Memory B cell (primary cell): ENCODE results near the gene ACTA2.

Experiments
- ATAC-seq: fragments of 150-1000 bp; cut with Tn5 transposase; 2 replicates; pipeline ENCODE4 v1.10.0; 2021; ENCODE audit warnings: low read depth, mild to moderate bottlenecking, moderate library complexity
- DNase-seq, 2 donors: peaks; one replicate each; pipeline ENCODE4 v3.0.0; 2022; ENCODE audit warnings: low spot score in 2 of 2
- H3K27ac Mint-ChIP-seq: one replicate; pipeline ENCODE4 v1.8.0; 2022; ENCODE audit warnings: mild to moderate bottlenecking, moderate library complexity, mixed read lengths
- H3K27me3 Mint-ChIP-seq: one replicate; pipeline ENCODE4 v1.8.0; 2022; ENCODE audit warnings: mixed read lengths
- H3K36me3 Mint-ChIP-seq: one replicate; pipeline ENCODE4 v1.8.0; 2022; ENCODE audit warnings: mild to moderate bottlenecking, mixed read lengths
- H3K4me1 Mint-ChIP-seq: one replicate; pipeline ENCODE4 v1.8.0; 2022; ENCODE audit warnings: mixed read lengths
- H3K4me3 Mint-ChIP-seq: one replicate; pipeline ENCODE4 v1.8.0; 2022; ENCODE audit warnings: mild to moderate bottlenecking, moderate library complexity, mixed read lengths
- H3K9me3 Mint-ChIP-seq: one replicate; pipeline ENCODE4 v1.8.0; 2022; ENCODE audit warnings: mixed read lengths

The ACTA2 gene

GRCh38 chr10:88896372-88896993 lies 56.1 kb downstream of the ACTA2 start:
- Mint-ChIP-seq H3K36me3 (peaks cover 13% of the 10 kb centered on the region), H3K4me3 (peak overlapping the region; percentile 42), H3K9me3 (no peaks in the 10 kb centered on the region), H3K27me3 (no peaks in the 10 kb centered on the region), H3K4me1 (peaks cover 41% of the 10 kb centered on the region), H3K27ac (peak overlapping the region; percentile 68)
- ATAC-seq (no peak), DNase-seq (no peak)

DNA sequence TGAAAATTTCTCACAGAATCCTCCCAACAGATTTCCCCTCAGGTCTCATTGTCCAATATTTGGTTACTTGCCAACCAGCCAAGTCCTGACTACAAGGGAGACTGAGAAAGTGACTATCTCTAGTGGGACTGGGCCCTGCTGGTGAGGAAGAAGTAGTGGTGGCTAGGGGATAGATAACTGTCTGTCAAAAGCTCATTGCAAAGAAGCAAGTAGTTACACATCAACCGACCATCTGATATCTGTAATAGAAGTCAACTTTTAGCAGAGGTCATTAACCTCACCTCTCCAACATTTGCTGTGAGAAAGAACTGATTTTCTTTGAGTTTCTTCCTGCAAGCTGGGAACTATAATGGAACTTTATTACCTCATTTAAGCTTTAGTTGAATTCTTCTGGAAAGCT lies 57.3 kb downstream of the ACTA2 start:
- peaks cover 13% of the 10 kb centered on the region for H3K36me3 Mint-ChIP-seq
- no peak overlapping the region for H3K4me3 Mint-ChIP-seq
- no peak overlapping the region for H3K27ac Mint-ChIP-seq
- H3K27me3 Mint-ChIP-seq: no peaks in the 10 kb centered on the region
- H3K9me3 Mint-ChIP-seq: no peaks in the 10 kb centered on the region
- no peak for ATAC-seq
- DNase-seq: no peak
- peaks cover 42% of the 10 kb centered on the region for H3K4me1 Mint-ChIP-seq

DNA sequence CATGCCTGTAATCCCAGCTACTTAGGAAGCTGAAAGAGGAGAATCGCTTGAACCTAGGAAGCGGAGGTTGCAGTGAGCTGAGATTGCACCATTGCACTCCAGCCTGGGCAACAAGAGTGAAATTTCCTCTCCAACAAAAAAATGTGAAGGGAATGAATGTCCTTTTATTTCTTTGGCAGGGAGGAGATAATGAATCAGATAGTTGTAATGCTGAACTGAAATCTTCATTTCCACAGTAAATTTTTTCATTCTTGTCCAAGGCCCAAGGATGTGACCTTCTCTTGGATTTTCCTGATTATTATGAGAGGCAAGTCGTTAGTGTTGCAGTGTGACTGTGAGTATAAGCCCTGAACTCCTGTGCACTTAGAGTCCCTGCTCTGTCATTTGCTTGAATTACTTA lies 59.0 kb downstream of the ACTA2 start:
- H3K36me3 Mint-ChIP-seq: peaks cover 11% of the 10 kb centered on the region
- ATAC-seq: no peak
- peaks cover 42% of the 10 kb centered on the region for H3K4me1 Mint-ChIP-seq
- H3K27me3 Mint-ChIP-seq: no peaks in the 10 kb centered on the region
- no peak overlapping the region for H3K4me3 Mint-ChIP-seq
- no peak for DNase-seq
- H3K27ac Mint-ChIP-seq: no peak overlapping the region
- no peaks in the 10 kb centered on the region for H3K9me3 Mint-ChIP-seq

GRCh38 chr10:88892222-88892967 lies 60.2 kb downstream of the ACTA2 start:
- Mint-ChIP-seq H3K4me1 (peaks cover 43% of the 10 kb centered on the region), H3K4me3 (no peak overlapping the region), H3K36me3 (peaks cover 11% of the 10 kb centered on the region), H3K27me3 (no peaks in the 10 kb centered on the region), H3K27ac (peak overlapping the region; percentile 58), H3K9me3 (no peaks in the 10 kb centered on the region)
- ATAC-seq: no peak
- DNase-seq: no peak

GRCh38 chr10:88890681-88891381 lies 61.7 kb downstream of the ACTA2 start:
- DNase-seq (no peak), ATAC-seq (no peak)
- peaks cover 8% of the 10 kb centered on the region for H3K36me3 Mint-ChIP-seq
- H3K4me1 Mint-ChIP-seq: peaks cover 35% of the 10 kb centered on the region
- no peaks in the 10 kb centered on the region for H3K9me3 Mint-ChIP-seq
- peak overlapping the region; percentile 31 for H3K27ac Mint-ChIP-seq
- no peaks in the 10 kb centered on the region for H3K27me3 Mint-ChIP-seq
- H3K4me3 Mint-ChIP-seq: no peak overlapping the region

GRCh38 chr10:88889559-88890337 lies 62.8 kb downstream of the ACTA2 start:
- Mint-ChIP-seq H3K4me1 (peaks cover 41% of the 10 kb centered on the region), H3K36me3 (peaks cover 7% of the 10 kb centered on the region), H3K27ac (peak overlapping the region; percentile 48), H3K4me3 (peak overlapping the region; percentile 33), H3K27me3 (no peaks in the 10 kb centered on the region), H3K9me3 (no peaks in the 10 kb centered on the region)
- ATAC-seq: peak; percentile 74
- DNase-seq: no peak

DNA sequence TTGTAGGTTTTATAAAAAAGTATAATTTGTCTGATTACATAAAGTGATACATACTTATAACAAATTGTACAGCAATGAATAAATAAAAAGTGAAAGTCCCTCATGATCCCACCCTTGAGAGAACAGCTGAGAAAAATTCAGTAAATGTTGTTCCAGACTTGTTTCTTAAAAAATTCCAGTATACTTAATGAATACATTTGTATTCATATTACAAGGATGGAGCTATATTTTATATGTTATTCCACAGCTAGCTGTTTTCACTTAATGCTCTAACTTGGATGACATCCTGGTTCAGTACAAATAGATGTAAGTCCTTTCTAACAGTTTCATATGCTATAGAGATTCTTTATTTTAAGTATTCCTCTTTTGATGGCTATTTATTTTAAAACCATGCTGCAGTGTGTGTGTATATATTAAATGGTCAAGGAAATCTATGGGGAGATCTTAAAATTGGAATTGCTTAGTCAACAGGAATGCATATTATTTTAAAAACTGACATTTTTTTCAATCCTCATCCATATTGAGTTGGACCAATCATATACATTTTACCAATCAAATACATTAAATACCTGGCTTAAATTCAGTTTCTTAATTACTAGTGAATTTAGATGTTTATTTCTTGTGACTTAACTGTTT lies 63.6 kb downstream of the ACTA2 start:
- Mint-ChIP-seq H3K27me3 (no peaks in the 10 kb centered on the region), H3K4me1 (peaks cover 44% of the 10 kb centered on the region), H3K27ac (peak overlapping the region; percentile 86), H3K9me3 (no peaks in the 10 kb centered on the region), H3K4me3 (no peak overlapping the region), H3K36me3 (peaks cover 7% of the 10 kb centered on the region)
- no peak for ATAC-seq
- no peak for DNase-seq

DNA sequence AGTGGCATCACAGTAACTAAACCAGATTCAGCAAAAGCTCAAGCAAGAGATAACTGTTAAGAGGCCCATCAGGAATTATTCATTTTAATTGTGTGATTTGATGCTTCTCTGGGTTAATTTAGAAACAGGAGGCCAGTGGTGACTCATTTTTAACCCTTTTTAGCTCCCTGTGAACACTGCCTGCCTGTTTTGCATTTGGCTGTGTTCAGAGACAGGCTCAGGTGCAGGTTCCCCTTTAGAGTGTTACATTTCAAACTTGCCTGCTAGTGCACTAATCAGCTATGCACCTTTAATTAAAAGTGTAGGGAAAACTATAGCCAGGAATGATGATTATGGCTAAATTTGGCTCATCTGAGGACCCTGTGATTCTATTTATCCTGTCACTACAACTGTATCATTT lies 66.0 kb downstream of the ACTA2 start:
- peaks cover 2% of the 10 kb centered on the region for H3K36me3 Mint-ChIP-seq
- H3K27ac Mint-ChIP-seq: peak overlapping the region; percentile 86
- H3K4me3 Mint-ChIP-seq: peak overlapping the region; percentile 61
- peaks cover 57% of the 10 kb centered on the region for H3K4me1 Mint-ChIP-seq
- no peaks in the 10 kb centered on the region for H3K27me3 Mint-ChIP-seq
- peak in 1 of 2 donors; percentile 22 for DNase-seq
- H3K9me3 Mint-ChIP-seq: no peaks in the 10 kb centered on the region
- ATAC-seq: peak; percentile 78
